SK-N-SH (cell line): ENCODE data around the gene COL28A1.

ENCODE experiments used
- EP300 ChIP-seq, 2 experiments: IDR thresholded peaks; 2 replicates each; pipeline versions ENCODE4 v1.4.0 to v1.6.1; 2012; ENCODE audit warnings: borderline replicate concordance in 1 of 2, low read depth in 1 of 2, low read length in 1 of 2
- EZH2phosphoT487 ChIP-seq: fragments of 200-600 bp; sonication (generic); IDR thresholded peaks from 2 replicates; pipeline ENCODE4 v1.6.1; 2017; ENCODE audit warnings: low read depth, mixed run types, mild to moderate bottlenecking, antibody characterized with exemption, moderate library complexity, borderline replicate concordance
- FOSL2 ChIP-seq: IDR thresholded peaks from 2 replicates; pipeline ENCODE4 v1.4.0; 2012; ENCODE audit warnings: low read depth, mild to moderate bottlenecking, moderate library complexity, borderline replicate concordance
- RAD21 ChIP-seq: IDR thresholded peaks from 2 replicates; pipeline ENCODE4 v1.6.1; 2012; ENCODE audit warnings: mild to moderate bottlenecking, low read length
- SIN3A ChIP-seq: IDR thresholded peaks from 2 replicates; pipeline ENCODE4 v1.6.1; 2012; ENCODE audit warnings: low read depth, mild to moderate bottlenecking, low read length, moderate library complexity, borderline replicate concordance
- TCF12 ChIP-seq: IDR thresholded peaks from 2 replicates; pipeline ENCODE4 v1.4.0; 2012
- TEAD4 ChIP-seq: IDR thresholded peaks from 2 replicates; pipeline ENCODE4 v1.4.0; 2012; ENCODE audit warnings: mild to moderate bottlenecking, borderline replicate concordance; ENCODE audit not compliant: insufficient read depth
- YY1 ChIP-seq: IDR thresholded peaks from 2 replicates; pipeline ENCODE4 v1.4.0; 2012; ENCODE audit warnings: low read depth, mild to moderate bottlenecking
- TF ChIP-seq, protein P1 (sequence below): fragments of 200-600 bp; sonication (generic); IDR thresholded peaks from 2 replicates; pipeline ENCODE4 v1.6.1; 2017; ENCODE audit warnings: antibody characterized with exemption, mild to moderate bottlenecking, moderate library complexity

- TF ChIP-seq, protein P1, sequence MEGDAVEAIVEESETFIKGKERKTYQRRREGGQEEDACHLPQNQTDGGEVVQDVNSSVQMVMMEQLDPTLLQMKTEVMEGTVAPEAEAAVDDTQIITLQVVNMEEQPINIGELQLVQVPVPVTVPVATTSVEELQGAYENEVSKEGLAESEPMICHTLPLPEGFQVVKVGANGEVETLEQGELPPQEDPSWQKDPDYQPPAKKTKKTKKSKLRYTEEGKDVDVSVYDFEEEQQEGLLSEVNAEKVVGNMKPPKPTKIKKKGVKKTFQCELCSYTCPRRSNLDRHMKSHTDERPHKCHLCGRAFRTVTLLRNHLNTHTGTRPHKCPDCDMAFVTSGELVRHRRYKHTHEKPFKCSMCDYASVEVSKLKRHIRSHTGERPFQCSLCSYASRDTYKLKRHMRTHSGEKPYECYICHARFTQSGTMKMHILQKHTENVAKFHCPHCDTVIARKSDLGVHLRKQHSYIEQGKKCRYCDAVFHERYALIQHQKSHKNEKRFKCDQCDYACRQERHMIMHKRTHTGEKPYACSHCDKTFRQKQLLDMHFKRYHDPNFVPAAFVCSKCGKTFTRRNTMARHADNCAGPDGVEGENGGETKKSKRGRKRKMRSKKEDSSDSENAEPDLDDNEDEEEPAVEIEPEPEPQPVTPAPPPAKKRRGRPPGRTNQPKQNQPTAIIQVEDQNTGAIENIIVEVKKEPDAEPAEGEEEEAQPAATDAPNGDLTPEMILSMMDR: no peak
- TF ChIP-seq EZH2phosphoT487 (no peak), TEAD4 (no peak), YY1 (no peak), FOSL2 (no peak), SIN3A (no peak), TCF12 (no peak), EP300 (IDR thresholded peaks at IDR 0.05; ENCODE audit: borderline replicate concordance in 1 of 2, low read depth in 1 of 2, low read length in 1 of 2) (no peak), RAD21 (no peak)
These were observed 48.1 kb upstream of the COL28A1 start for GRCh38 chr7:7583731-7584130.
